Progenitor cell of endocrine pancreas (in vitro differentiated cells): ENCODE data around the gene LRRC23. TPM values are rescaled to one million over a fixed set of nuclear protein-coding genes. Genes with fewer than 3 reads are reported as not detected.

Experiments
- DNase-seq: peaks from one replicate; pipeline ENCODE4 v3.0.0; 2021; ENCODE audit warnings: low spot score; ENCODE audit not compliant: unreplicated experiment
- H3K27ac Mint-ChIP-seq: 2 replicates; pipeline ENCODE4 v1.8.0; 2021; ENCODE audit warnings: mild to moderate bottlenecking, moderate library complexity, mixed read lengths
- H3K27me3 Mint-ChIP-seq: 2 replicates; pipeline ENCODE4 v1.8.0; 2021; ENCODE audit warnings: mixed read lengths
- H3K36me3 Mint-ChIP-seq: 2 replicates; pipeline ENCODE4 v1.8.0; 2022; ENCODE audit warnings: mixed read lengths; ENCODE audit not compliant: insufficient read depth
- H3K4me1 Mint-ChIP-seq: 2 replicates; pipeline ENCODE4 v1.8.0; 2021; ENCODE audit warnings: low read depth, mixed read lengths
- H3K4me3 Mint-ChIP-seq: 2 replicates; pipeline ENCODE4 v1.8.0; 2021; ENCODE audit warnings: low read depth, mild to moderate bottlenecking, moderate library complexity, mixed read lengths
- H3K9me3 Mint-ChIP-seq: 2 replicates; pipeline ENCODE4 v1.8.0; 2021; ENCODE audit warnings: low read depth, mixed read lengths
- total RNA-seq: library from RNA; stranded (reverse); gene quantifications from 2 replicates; pipeline ENCODE4 v1.2.1, GENCODE V29; 2021
- TF ChIP-seq, protein P1 (sequence below): fragments of 200-600 bp; sonication (generic); IDR thresholded peaks from one replicate; pipeline ENCODE4 v1.5.0; 2021; ENCODE audit warnings: antibody characterized with exemption, mild to moderate bottlenecking; ENCODE audit not compliant: unreplicated experiment

LRRC23 gene
- total RNA-seq, 1 donor from 2014 or later = 21.5 TPM

DNA sequence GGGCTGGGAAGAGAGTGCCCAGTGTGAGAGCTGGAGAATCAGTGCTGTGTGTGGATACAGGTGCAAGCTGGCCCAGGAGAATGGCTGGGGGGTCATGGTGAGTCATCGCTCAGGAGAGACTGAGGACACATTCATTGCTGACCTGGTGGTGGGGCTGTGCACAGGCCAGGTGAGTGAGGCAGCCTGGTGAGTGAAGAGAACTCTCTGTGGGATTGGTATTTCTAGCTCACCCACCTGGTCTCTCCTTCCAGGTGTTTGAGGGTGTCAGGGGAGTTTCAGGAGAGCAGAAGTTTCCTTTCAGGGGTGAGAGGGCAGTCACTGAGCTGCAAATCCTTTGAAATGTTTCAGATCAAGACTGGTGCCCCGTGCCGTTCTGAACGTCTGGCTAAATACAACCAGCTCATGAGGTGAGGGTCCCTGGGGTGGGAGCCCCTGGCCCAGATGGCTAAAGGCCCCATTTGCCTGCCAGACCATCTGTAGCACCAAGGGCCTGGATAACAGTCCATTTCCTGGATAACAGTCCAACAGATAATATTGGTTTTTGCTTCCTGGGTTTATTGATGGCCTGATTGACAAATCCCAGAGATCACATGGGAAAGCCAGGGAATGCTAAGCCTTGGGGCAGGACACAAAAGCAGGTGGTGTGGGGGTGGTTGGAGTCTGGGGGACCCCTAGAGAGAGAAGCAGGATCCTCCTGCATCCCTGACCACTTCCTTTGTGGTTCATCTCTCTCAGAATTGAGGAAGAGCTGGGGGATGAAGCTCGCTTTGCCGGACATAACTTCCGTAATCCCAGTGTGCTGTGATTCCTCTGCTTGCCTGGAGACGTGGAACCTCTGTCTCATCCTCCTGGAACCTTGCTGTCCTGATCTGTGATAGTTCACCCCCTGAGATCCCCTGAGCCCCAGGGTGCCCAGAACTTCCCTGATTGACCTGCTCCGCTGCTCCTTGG lies 17.6 kb downstream of the LRRC23 start:
- no peak for DNase-seq
- H3K36me3 Mint-ChIP-seq = peaks cover 11% of the 10 kb centered on the region

DNA sequence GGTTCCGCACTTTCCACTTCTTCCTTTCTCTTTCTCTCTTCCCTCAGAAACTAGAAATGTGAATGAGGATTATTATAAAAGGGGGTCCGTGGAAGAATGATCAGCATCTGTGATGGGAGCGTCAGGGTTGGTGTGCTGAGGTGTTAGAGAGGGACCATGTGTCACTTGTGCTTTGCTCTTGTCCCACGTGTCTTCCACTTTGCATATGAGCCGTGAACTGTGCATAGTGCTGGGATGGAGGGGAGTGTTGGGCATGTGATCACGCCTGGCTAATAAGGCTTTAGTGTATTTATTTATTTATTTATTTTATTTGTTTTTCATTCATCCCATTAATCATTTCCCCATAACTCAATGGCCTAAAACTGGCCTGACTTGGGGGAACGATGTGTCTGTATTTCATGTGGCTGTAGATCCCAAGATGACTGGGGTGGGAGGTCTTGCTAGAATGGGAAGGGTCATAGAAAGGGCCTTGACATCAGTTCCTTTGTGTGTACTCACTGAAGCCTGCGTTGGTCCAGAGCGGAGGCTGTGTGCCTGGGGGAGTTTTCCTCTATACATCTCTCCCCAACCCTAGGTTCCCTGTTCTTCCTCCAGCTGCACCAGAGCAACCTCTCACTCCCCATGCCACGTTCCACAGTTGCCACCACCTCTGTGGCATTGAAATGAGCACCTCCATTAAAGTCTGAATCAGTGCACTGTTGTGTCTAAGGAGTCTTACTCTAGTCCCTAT lies 18.5 kb downstream of the LRRC23 start:
- peaks cover 33% of the 10 kb centered on the region for H3K4me1 Mint-ChIP-seq
- H3K4me3 Mint-ChIP-seq = no peak overlapping the region
- TF ChIP-seq, protein P1, sequence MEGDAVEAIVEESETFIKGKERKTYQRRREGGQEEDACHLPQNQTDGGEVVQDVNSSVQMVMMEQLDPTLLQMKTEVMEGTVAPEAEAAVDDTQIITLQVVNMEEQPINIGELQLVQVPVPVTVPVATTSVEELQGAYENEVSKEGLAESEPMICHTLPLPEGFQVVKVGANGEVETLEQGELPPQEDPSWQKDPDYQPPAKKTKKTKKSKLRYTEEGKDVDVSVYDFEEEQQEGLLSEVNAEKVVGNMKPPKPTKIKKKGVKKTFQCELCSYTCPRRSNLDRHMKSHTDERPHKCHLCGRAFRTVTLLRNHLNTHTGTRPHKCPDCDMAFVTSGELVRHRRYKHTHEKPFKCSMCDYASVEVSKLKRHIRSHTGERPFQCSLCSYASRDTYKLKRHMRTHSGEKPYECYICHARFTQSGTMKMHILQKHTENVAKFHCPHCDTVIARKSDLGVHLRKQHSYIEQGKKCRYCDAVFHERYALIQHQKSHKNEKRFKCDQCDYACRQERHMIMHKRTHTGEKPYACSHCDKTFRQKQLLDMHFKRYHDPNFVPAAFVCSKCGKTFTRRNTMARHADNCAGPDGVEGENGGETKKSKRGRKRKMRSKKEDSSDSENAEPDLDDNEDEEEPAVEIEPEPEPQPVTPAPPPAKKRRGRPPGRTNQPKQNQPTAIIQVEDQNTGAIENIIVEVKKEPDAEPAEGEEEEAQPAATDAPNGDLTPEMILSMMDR = no peak
- H3K36me3 Mint-ChIP-seq = peaks cover 9% of the 10 kb centered on the region
- H3K27me3 Mint-ChIP-seq = no peaks in the 10 kb centered on the region
- DNase-seq = no peak
- H3K27ac Mint-ChIP-seq = no peak overlapping the region
- H3K9me3 Mint-ChIP-seq = no peaks in the 10 kb centered on the region

More for the DNA sequence above, 17.6 kb downstream of the LRRC23 start:
- Mint-ChIP-seq H3K4me1 (peaks cover 32% of the 10 kb centered on the region), H3K27ac (peak overlapping the region; percentile 18), H3K9me3 (no peaks in the 10 kb centered on the region), H3K27me3 (no peaks in the 10 kb centered on the region), H3K4me3 (no peak overlapping the region)
- TF ChIP-seq, protein P1 = no peak

DNA sequence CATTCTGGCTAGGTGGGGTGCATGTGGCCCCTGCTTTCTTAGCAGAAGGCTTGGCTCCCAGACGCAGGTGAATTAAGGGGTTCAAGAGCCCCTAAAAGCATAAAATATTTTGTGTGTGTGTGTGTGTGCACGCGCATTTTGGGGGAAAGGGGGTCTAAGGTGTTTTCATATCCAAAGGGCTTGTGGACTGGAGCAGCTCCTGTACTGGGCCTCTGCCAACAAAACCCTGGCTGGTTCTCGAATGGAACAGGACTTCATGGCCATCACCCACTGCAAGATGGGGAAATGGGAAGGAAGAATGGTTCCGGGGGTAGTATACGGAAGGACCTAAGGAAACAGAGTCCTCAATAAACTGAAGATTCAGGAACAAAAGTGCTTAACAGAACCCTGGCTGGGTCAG lies 19.2 kb downstream of the LRRC23 start:
- Mint-ChIP-seq H3K36me3 (peaks cover 9% of the 10 kb centered on the region), H3K27ac (peak overlapping the region; percentile 93), H3K4me3 (no peak overlapping the region), H3K4me1 (peaks cover 37% of the 10 kb centered on the region), H3K9me3 (no peaks in the 10 kb centered on the region), H3K27me3 (no peaks in the 10 kb centered on the region)
- TF ChIP-seq, protein P1 = no peak
- no peak for DNase-seq

DNA sequence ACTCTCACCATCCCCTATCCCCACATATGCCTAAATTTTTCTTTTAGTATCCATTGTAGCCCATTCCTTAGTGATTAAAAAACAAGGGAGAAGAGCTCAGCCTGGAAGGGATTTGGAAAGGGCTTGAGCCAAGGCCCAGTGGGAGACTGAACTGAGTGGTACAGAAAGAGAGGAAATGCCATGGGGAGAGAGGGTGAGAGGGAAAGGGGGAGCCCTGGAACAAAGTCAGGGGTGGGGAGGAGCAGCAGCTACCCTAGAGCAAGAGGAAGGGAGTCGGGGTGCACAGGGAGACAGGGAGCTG lies 20.6 kb downstream of the LRRC23 start:
- H3K36me3 Mint-ChIP-seq = peaks cover 2% of the 10 kb centered on the region
- H3K4me3 Mint-ChIP-seq = peak overlapping the region; percentile 91
- H3K9me3 Mint-ChIP-seq = no peaks in the 10 kb centered on the region
- TF ChIP-seq, protein P1 = no peak
- no peak for DNase-seq
- H3K27ac Mint-ChIP-seq = peak overlapping the region; percentile 93
- H3K27me3 Mint-ChIP-seq = no peaks in the 10 kb centered on the region
- H3K4me1 Mint-ChIP-seq = peaks cover 50% of the 10 kb centered on the region

DNA sequence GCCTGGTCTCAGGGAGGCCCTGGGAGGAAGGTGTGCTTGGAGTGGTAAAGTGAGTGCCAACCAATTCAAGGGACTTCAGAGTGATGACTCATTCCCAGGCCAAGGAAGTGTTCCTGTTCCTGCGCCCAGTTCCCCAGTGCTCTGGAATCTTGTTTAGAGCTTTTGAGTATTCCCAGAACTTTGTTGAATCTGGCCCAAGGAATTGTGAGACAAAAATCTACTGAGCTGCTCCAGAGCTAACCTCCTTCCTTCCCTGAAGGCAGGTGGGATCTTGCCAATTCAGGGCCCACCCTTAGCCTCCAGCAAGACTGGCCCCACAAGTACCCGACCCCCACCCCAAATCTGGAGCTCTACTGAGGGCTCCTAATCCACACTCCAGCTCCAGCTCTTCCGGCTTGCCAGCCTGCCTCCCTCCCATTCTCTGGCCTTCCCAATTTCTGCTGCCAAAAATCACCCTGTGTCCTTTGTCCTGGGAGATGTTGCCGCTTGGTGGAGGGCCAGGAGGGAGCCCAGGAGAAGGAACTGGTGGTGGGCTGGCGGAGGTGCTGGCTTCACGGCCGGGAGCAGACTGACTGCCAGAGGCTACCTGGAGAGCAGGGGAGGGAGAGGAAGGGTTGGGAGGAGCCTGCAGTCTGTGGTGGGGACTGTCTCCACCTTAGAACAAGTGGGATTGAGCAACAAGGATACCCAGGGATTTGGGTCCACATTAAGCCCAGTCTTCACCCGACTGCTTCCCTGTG lies 21.1 kb downstream of the LRRC23 start:
- TF ChIP-seq, protein P1 = no peak
- no peak for DNase-seq
- Mint-ChIP-seq H3K27me3 (no peaks in the 10 kb centered on the region), H3K4me3 (peak overlapping the region; percentile 91), H3K9me3 (no peaks in the 10 kb centered on the region), H3K4me1 (peaks cover 53% of the 10 kb centered on the region), H3K27ac (peak overlapping the region; percentile 96), H3K36me3 (peaks cover 2% of the 10 kb centered on the region)
